Measurements from ENCODE around the gene XRRA1. TPM values are rescaled to one million over a fixed set of nuclear protein-coding genes. Genes with fewer than 3 reads are reported as not detected.

Gene XRRA1
- total and polyA plus RNA-seq, 2 of the 13 experiments (the other 11 are each of a cell fraction or from before 2014, with no cell fraction given), result 7.6 to 10.5 TPM

- 0 out of 2 replicates have a peak, but pooled peaks have one; percentile 58 for TF ChIP-seq PCBP1 (IDR thresholded peaks at IDR 0.05; ENCODE audit: borderline replicate concordance, low read depth, low read length)
- peak; percentile 64 for TF ChIP-seq HINFP (CRISPR knock-in tag; IDR thresholded peaks at IDR 0.05; ENCODE audit: low read depth)
- peak; percentile 89 for TF ChIP-seq UBTF (CRISPR knock-in tag; IDR thresholded peaks at IDR 0.05)
- TF ChIP-seq HMGXB4 (CRISPR knock-in tag; IDR thresholded peaks at IDR 0.05; ENCODE audit: borderline replicate concordance in 1 of 2, low read depth in 1 of 2), result peak; percentile 68 to 93
- TF ChIP-seq ARNT2 (CRISPR knock-in tag; IDR thresholded peaks at IDR 0.05; ENCODE audit: low read depth), result peak; percentile 89; the same call in 1 of the 2 replicates
- TF ChIP-seq KMT2B (CRISPR knock-in tag; IDR thresholded peaks at IDR 0.05), result peak; percentile 95
- peak; percentile 60; the same call in 1 of the 2 replicates for TF ChIP-seq ZNF629 (CRISPR knock-in tag; conservative IDR thresholded peaks at IDR 0.05)
- TF ChIP-seq PRDM10 (CRISPR knock-in tag; IDR thresholded peaks at IDR 0.05; ENCODE audit: low read depth), result peak; percentile 15; the same call in 1 of the 2 replicates
- peak; percentile 87; the same call in 1 of the 2 replicates for TF ChIP-seq ZNF563 (CRISPR knock-in tag; IDR thresholded peaks at IDR 0.05)
- TF ChIP-seq AFF4 (CRISPR knock-in tag; IDR thresholded peaks at IDR 0.05), result no peak
- TF ChIP-seq NR0B2 (CRISPR knock-in tag; IDR thresholded peaks at IDR 0.05), result peak; percentile 89; the same call in 1 of the 2 replicates
- no peak for TF ChIP-seq ZNF160 (CRISPR knock-in tag; IDR thresholded peaks at IDR 0.05)
These were observed at the start of gene XRRA1, which contains the start of gene SPCS2 (continued) for GRCh38 chr11:74948898-74949752.
